HEK293 (cell line): ENCODE data around the gene SYN1.

Experiments used
- CTCF ChIA-PET: fragments of 350-600 bp; formaldehyde crosslinking; extraction: SDS; loops from one replicate; lab custom pipeline; 2021; ENCODE audit warnings: antibody characterized with exemption; lab: Yijun Ruan, JAX
- POLR2A ChIA-PET: fragments of 300-600 bp; formaldehyde crosslinking; extraction: SDS; loops from one replicate; lab custom pipeline; 2020; ENCODE audit warnings: antibody characterized with exemption, inconsistent platforms; lab: Yijun Ruan, JAX
- H3K27ac ChIP-seq: fragments of 200-500 bp; sonication (Bioruptor generic); 2 replicates; pipeline ENCODE4 v1.5.1; 2014; ENCODE audit warnings: low read depth, low read length, control low read depth, inconsistent platforms; ENCODE audit errors: extremely low read depth
- H3K36me3 ChIP-seq, 2 experiments: fragments of 200-500 bp in 1 of 2; sonication (Bioruptor generic) in 1 of 2; 1 replicate in 1 of 2; 2 replicates in 1 of 2; pipeline ENCODE4 v1.5.1; 2014 to 2017; ENCODE audit warnings: inconsistent platforms in 2 of 2, low read length in 2 of 2; ENCODE audit not compliant: control insufficient read depth in 2 of 2, insufficient read depth in 1 of 2
- H3K4me1 ChIP-seq: fragments of 200-500 bp; sonication (Bioruptor generic); 2 replicates; pipeline ENCODE4 v1.5.1; 2014; ENCODE audit warnings: mild to moderate bottlenecking, low read length, inconsistent platforms; ENCODE audit not compliant: control insufficient read depth, insufficient read depth
- H3K4me3 ChIP-seq: 2 replicates; pipeline ENCODE4 v1.5.1; 2011; ENCODE audit warnings: low read depth, mild to moderate bottlenecking, control low read depth, low read length, moderate library complexity
- H3K9me3 ChIP-seq: fragments of 200-500 bp; sonication (Bioruptor generic); 2 replicates; pipeline ENCODE4 v1.5.1; 2014; ENCODE audit warnings: low read depth, low read length, inconsistent platforms; ENCODE audit not compliant: control insufficient read depth, insufficient read depth
- EGR2 ChIP-seq: fragments of 450-650 bp; formaldehyde crosslinking; IDR thresholded peaks from 2 replicates; pipeline ENCODE4 v1.5.1; 2016; ENCODE audit warnings: low read depth, missing biosample characterization, missing genetic modification characterization
- FEZF1 ChIP-seq: fragments of 450-650 bp; formaldehyde crosslinking; IDR thresholded peaks from 2 replicates; pipeline ENCODE4 v1.5.1; 2016; ENCODE audit warnings: missing biosample characterization, missing genetic modification characterization
- GFI1B ChIP-seq: fragments of 450-650 bp; formaldehyde crosslinking; IDR thresholded peaks from 2 replicates; pipeline ENCODE4 v1.5.1; 2016; ENCODE audit warnings: missing biosample characterization, missing genetic modification characterization
- GLIS1 ChIP-seq: fragments of 450-650 bp; formaldehyde crosslinking; IDR thresholded peaks from 2 replicates; pipeline ENCODE4 v1.5.1; 2016; ENCODE audit warnings: missing biosample characterization, missing genetic modification characterization
- HOXA7 ChIP-seq: sonication (generic); formaldehyde crosslinking; IDR thresholded peaks from 2 replicates; pipeline ENCODE4 v1.8.1; 2022; ENCODE audit warnings: missing genetic modification reagents, borderline replicate concordance
- PBX3 ChIP-seq: sonication (generic); formaldehyde crosslinking; IDR thresholded peaks from 2 replicates; pipeline ENCODE4 v1.8.1; 2022; ENCODE audit warnings: mild to moderate bottlenecking, moderate library complexity, missing genetic modification reagents
- SP2 ChIP-seq: fragments of 450-650 bp; formaldehyde crosslinking; IDR thresholded peaks from 2 replicates; pipeline ENCODE4 v1.5.1; 2016; ENCODE audit warnings: missing biosample characterization, missing genetic modification characterization
- ZBTB21 ChIP-seq: fragments of 450-650 bp; formaldehyde crosslinking; IDR thresholded peaks from 2 replicates; pipeline ENCODE4 v1.5.1; 2017; ENCODE audit warnings: missing biosample characterization, missing genetic modification characterization
- ZBTB48 ChIP-seq: fragments of 450-650 bp; formaldehyde crosslinking; IDR thresholded peaks from 2 replicates; pipeline ENCODE4 v1.5.1; 2016; ENCODE audit warnings: missing biosample characterization, missing genetic modification characterization
- ZBTB7A ChIP-seq: fragments of 450-650 bp; formaldehyde crosslinking; IDR thresholded peaks from 2 replicates; pipeline ENCODE4 v1.5.1; 2016; ENCODE audit warnings: low read depth, missing biosample characterization, missing genetic modification characterization
- ZFHX2 ChIP-seq: fragments of 450-650 bp; formaldehyde crosslinking; conservative IDR thresholded peaks from 2 replicates; pipeline ENCODE4 v1.5.1; 2016; ENCODE audit warnings: missing biosample characterization, missing genetic modification characterization
- ZNF133 ChIP-seq: fragments of 450-650 bp; formaldehyde crosslinking; IDR thresholded peaks from 2 replicates; pipeline ENCODE4 v1.5.1; 2016; ENCODE audit warnings: missing biosample characterization, missing genetic modification characterization
- ZNF514 ChIP-seq: fragments of 450-650 bp; formaldehyde crosslinking; IDR thresholded peaks from 2 replicates; pipeline ENCODE4 v1.5.1; 2016; ENCODE audit warnings: missing biosample characterization, missing genetic modification characterization
- ZNF654 ChIP-seq: fragments of 450-650 bp; formaldehyde crosslinking; IDR thresholded peaks from 2 replicates; pipeline ENCODE4 v1.5.1; 2016; ENCODE audit warnings: low read depth, missing biosample characterization, missing genetic modification characterization
- ZNF792 ChIP-seq: fragments of 450-650 bp; formaldehyde crosslinking; IDR thresholded peaks from 2 replicates; pipeline ENCODE4 v1.5.1; 2016; ENCODE audit warnings: missing biosample characterization, missing genetic modification characterization
- TF ChIP-seq, protein P1 (sequence below): fragments of 450-650 bp; formaldehyde crosslinking; IDR thresholded peaks from 2 replicates; pipeline ENCODE4 v1.5.1; 2016; ENCODE audit warnings: missing biosample characterization, missing genetic modification characterization
- TF ChIP-seq, protein P2 (sequence below): fragments of 450-650 bp; formaldehyde crosslinking; IDR thresholded peaks from 2 replicates; pipeline ENCODE4 v1.5.1; 2016; ENCODE audit warnings: missing biosample characterization, missing genetic modification characterization, borderline replicate concordance
- TF ChIP-seq, protein P3 (sequence below): fragments of 450-650 bp; formaldehyde crosslinking; IDR thresholded peaks from 2 replicates; pipeline ENCODE4 v1.5.1; 2016; ENCODE audit warnings: missing biosample characterization, missing genetic modification characterization, low read depth

The SYN1 gene

GRCh38 chrX:47637546-47638195 lies 18.0 kb upstream of the SYN1 start:
- no peak overlapping the region for H3K4me3 ChIP-seq
- peaks cover 4% of the 10 kb centered on the region; the same call in 1 of the 2 replicates for H3K9me3 ChIP-seq
- H3K4me1 ChIP-seq: no peaks in the 10 kb centered on the region
- H3K27ac ChIP-seq: no peak overlapping the region
- H3K36me3 ChIP-seq: peaks cover 17 to 75% of the 10 kb centered on the region in 2 experiments
- POLR2A ChIA-PET: no interaction called here
- TF ChIP-seq ZNF654: no peak
- TF ChIP-seq SP2: peak; percentile 25
- TF ChIP-seq, all 188 proteins: peak for 1
- CTCF ChIA-PET: no interaction called here

GRCh38 chrX:47634871-47635575 lies 15.4 kb upstream of the SYN1 start:
- Histone ChIP-seq H3K4me1 (no peaks in the 10 kb centered on the region), H3K27ac (no peak overlapping the region), H3K4me3 (no peak overlapping the region), H3K9me3 (no peaks in the 10 kb centered on the region), H3K36me3 (peaks cover 7 to 52% of the 10 kb centered on the region in 2 experiments)
- TF ChIP-seq ZFHX2 (tag by site-specific recombination) (peak; percentile 39), EGR2 (tag by site-specific recombination) (0 out of 2 replicates have a peak, but pooled peaks have one; percentile 22), ZNF133 (tag by site-specific recombination) (no peak), FEZF1 (tag by site-specific recombination) (no peak)
- POLR2A ChIA-PET: no interaction called here
- CTCF ChIA-PET: interaction anchor here (0.6 kb wide), 1 partner anchor 9 kb away, joined by 3 read pairs; no protein-coding TSS in a partner anchor

- Histone ChIP-seq H3K4me1 (no peaks in the 10 kb centered on the region), H3K9me3 (no peaks in the 10 kb centered on the region), H3K27ac (no peak overlapping the region), H3K4me3 (no peak overlapping the region), H3K36me3 (peaks cover 0 to 42% of the 10 kb centered on the region in 2 experiments; a peak in 2 of 3 replicates)
- ChIA-PET CTCF (no interaction called here), POLR2A (no interaction called here)
- TF ChIP-seq ZNF514 (tag by site-specific recombination): no peak
- TF ChIP-seq, protein P1, sequence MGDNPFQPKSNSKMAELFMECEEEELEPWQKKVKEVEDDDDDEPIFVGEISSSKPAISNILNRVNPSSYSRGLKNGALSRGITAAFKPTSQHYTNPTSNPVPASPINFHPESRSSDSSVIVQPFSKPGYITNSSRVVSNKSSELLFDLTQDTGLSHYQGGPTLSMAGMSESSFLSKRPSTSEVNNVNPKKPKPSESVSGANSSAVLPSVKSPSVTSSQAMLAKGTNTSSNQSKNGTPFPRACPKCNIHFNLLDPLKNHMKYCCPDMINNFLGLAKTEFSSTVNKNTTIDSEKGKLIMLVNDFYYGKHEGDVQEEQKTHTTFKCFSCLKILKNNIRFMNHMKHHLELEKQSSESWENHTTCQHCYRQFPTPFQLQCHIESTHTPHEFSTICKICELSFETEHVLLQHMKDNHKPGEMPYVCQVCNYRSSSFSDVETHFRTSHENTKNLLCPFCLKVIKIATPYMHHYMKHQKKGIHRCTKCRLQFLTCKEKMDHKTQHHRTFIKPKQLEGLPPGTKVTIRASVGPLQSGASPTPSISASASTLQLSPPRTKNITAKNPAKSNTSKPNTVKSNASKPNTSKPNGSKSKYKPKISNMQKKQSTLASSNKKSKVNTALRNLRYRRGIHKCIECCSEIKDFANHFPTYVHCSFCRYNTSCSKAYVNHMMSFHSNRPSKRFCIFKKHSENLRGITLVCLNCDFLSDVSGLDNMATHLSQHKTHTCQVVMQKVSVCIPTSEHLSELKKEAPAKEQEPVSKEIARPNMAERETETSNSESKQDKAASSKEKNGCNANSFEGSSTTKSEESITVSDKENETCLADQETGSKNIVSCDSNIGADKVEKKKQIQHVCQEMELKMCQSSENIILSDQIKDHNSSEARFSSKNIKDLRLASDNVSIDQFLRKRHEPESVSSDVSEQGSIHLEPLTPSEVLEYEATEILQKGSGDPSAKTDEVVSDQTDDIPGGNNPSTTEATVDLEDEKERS (tag by site-specific recombination): no peak
- 0 out of 2 replicates have a peak, but pooled peaks have one; percentile 29 for TF ChIP-seq ZBTB21 (tag by site-specific recombination)
- peak; percentile 74; the same call in 1 of the 2 replicates for TF ChIP-seq ZBTB48 (tag by site-specific recombination)
- TF ChIP-seq HOXA7 (CRISPR knock-in tag): no peak
- TF ChIP-seq, protein P2, sequence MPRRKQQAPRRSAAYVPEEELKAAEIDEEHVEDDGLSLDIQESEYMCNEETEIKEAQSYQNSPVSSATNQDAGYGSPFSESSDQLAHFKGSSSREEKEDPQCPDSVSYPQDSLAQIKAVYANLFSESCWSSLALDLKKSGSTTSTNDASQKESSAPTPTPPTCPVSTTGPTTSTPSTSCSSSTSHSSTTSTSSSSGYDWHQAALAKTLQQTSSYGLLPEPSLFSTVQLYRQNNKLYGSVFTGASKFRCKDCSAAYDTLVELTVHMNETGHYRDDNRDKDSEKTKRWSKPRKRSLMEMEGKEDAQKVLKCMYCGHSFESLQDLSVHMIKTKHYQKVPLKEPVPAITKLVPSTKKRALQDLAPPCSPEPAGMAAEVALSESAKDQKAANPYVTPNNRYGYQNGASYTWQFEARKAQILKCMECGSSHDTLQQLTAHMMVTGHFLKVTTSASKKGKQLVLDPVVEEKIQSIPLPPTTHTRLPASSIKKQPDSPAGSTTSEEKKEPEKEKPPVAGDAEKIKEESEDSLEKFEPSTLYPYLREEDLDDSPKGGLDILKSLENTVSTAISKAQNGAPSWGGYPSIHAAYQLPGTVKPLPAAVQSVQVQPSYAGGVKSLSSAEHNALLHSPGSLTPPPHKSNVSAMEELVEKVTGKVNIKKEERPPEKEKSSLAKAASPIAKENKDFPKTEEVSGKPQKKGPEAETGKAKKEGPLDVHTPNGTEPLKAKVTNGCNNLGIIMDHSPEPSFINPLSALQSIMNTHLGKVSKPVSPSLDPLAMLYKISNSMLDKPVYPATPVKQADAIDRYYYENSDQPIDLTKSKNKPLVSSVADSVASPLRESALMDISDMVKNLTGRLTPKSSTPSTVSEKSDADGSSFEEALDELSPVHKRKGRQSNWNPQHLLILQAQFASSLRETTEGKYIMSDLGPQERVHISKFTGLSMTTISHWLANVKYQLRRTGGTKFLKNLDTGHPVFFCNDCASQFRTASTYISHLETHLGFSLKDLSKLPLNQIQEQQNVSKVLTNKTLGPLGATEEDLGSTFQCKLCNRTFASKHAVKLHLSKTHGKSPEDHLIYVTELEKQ (tag by site-specific recombination): peak; percentile 46; the same call in 1 of the 2 replicates
- no peak for TF ChIP-seq ZBTB7A
- peak; percentile 93 for TF ChIP-seq GLIS1
- TF ChIP-seq FEZF1 (tag by site-specific recombination): peak; percentile 22
- TF ChIP-seq, protein P3, sequence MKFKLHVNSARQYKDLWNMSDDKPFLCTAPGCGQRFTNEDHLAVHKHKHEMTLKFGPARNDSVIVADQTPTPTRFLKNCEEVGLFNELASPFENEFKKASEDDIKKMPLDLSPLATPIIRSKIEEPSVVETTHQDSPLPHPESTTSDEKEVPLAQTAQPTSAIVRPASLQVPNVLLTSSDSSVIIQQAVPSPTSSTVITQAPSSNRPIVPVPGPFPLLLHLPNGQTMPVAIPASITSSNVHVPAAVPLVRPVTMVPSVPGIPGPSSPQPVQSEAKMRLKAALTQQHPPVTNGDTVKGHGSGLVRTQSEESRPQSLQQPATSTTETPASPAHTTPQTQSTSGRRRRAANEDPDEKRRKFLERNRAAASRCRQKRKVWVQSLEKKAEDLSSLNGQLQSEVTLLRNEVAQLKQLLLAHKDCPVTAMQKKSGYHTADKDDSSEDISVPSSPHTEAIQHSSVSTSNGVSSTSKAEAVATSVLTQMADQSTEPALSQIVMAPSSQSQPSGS (tag by site-specific recombination): 0 out of 2 replicates have a peak, but pooled peaks have one; percentile 17
- TF ChIP-seq PBX3 (CRISPR knock-in tag): no peak
- peak; percentile 96 for TF ChIP-seq EGR2 (tag by site-specific recombination)
- TF ChIP-seq ZNF792 (tag by site-specific recombination): no peak
- peak; percentile 2; the same call in 1 of the 2 replicates for TF ChIP-seq GFI1B
Observed at GRCh38 chrX:47633689-47634590, 14.3 kb upstream of the SYN1 start.
